GM12801 (cell line): ENCODE results near the gene C1QBP.

Experiments
- TF ChIP-seq, protein P1 (sequence below): IDR thresholded peaks from one replicate; pipeline ENCODE4 v1.5.1; 2011; ENCODE audit warnings: control low read depth; ENCODE audit not compliant: insufficient read length; ENCODE audit errors: extremely low read depth

Gene C1QBP

DNA sequence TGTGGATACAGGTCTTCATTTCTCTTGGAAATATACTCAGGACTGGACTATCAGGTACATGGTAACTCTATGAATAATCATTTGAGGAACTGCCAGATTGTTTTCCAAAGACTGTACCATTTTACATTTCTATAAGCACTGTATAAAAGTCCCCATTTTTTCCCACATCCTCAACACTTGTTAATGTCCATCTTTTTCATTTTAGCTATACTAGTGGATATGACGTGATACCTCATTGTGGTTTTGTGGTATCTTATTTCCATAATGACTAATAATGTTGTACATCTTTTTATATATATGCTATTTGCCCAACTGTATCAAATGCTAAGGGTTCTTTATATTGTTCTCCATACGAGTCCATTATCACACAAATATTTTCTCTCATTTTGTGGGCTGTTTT lies 42.3 kb downstream of the C1QBP start:
- TF ChIP-seq, protein P1, sequence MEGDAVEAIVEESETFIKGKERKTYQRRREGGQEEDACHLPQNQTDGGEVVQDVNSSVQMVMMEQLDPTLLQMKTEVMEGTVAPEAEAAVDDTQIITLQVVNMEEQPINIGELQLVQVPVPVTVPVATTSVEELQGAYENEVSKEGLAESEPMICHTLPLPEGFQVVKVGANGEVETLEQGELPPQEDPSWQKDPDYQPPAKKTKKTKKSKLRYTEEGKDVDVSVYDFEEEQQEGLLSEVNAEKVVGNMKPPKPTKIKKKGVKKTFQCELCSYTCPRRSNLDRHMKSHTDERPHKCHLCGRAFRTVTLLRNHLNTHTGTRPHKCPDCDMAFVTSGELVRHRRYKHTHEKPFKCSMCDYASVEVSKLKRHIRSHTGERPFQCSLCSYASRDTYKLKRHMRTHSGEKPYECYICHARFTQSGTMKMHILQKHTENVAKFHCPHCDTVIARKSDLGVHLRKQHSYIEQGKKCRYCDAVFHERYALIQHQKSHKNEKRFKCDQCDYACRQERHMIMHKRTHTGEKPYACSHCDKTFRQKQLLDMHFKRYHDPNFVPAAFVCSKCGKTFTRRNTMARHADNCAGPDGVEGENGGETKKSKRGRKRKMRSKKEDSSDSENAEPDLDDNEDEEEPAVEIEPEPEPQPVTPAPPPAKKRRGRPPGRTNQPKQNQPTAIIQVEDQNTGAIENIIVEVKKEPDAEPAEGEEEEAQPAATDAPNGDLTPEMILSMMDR, result no peak

DNA sequence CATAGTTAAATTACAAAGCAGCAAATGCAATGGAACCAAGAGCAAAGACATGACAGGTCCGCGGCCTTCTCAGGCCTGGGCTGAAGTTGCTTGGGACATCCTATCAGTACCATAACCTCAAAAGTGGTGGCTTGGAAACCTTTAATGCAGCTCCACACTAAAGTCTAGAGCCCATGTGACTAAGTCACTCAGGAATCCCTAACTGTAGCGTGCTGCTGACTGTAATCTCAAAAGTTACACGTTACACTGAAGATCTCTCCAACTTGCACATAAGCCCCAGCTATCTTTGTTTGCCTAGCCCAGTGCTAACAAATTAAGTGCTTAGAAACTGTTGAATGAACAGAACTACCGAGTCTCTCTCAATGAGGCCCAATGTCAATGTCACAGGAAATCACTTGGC lies 47.3 kb downstream of the C1QBP start:
- TF ChIP-seq, protein P1, result no peak
